HEK293 (cell line): ENCODE measurements around the gene S100B.

Source experiments
- CTCF ChIA-PET: fragments of 350-600 bp; formaldehyde crosslinking; extraction: SDS; loops from one replicate; lab custom pipeline; 2021; ENCODE audit warnings: antibody characterized with exemption; lab: Yijun Ruan, JAX
- POLR2A ChIA-PET: fragments of 300-600 bp; formaldehyde crosslinking; extraction: SDS; loops from one replicate; lab custom pipeline; 2020; ENCODE audit warnings: antibody characterized with exemption, inconsistent platforms; lab: Yijun Ruan, JAX
- H3K27ac ChIP-seq: fragments of 200-500 bp; sonication (Bioruptor generic); 2 replicates; pipeline ENCODE4 v1.5.1; 2014; ENCODE audit warnings: low read depth, low read length, control low read depth, inconsistent platforms; ENCODE audit errors: extremely low read depth
- H3K36me3 ChIP-seq, 2 experiments: fragments of 200-500 bp in 1 of 2; sonication (Bioruptor generic) in 1 of 2; 1 replicate in 1 of 2; 2 replicates in 1 of 2; pipeline ENCODE4 v1.5.1; 2014 to 2017; ENCODE audit warnings: inconsistent platforms in 2 of 2, low read length in 2 of 2; ENCODE audit not compliant: control insufficient read depth in 2 of 2, insufficient read depth in 1 of 2
- H3K4me1 ChIP-seq: fragments of 200-500 bp; sonication (Bioruptor generic); 2 replicates; pipeline ENCODE4 v1.5.1; 2014; ENCODE audit warnings: mild to moderate bottlenecking, low read length, inconsistent platforms; ENCODE audit not compliant: control insufficient read depth, insufficient read depth
- H3K4me3 ChIP-seq: 2 replicates; pipeline ENCODE4 v1.5.1; 2011; ENCODE audit warnings: low read depth, mild to moderate bottlenecking, control low read depth, low read length, moderate library complexity
- H3K9me3 ChIP-seq: fragments of 200-500 bp; sonication (Bioruptor generic); 2 replicates; pipeline ENCODE4 v1.5.1; 2014; ENCODE audit warnings: low read depth, low read length, inconsistent platforms; ENCODE audit not compliant: control insufficient read depth, insufficient read depth
- ELK4 ChIP-seq: IDR thresholded peaks from 2 replicates; pipeline ENCODE4 v1.6.1; 2011; ENCODE audit warnings: mild to moderate bottlenecking, low read depth, low read length, borderline replicate concordance
- OSR2 ChIP-seq: fragments of 450-650 bp; formaldehyde crosslinking; IDR thresholded peaks from 2 replicates; pipeline ENCODE4 v1.5.1; 2016; ENCODE audit warnings: missing biosample characterization, missing genetic modification characterization
- PRDM10 ChIP-seq: fragments of 450-650 bp; formaldehyde crosslinking; IDR thresholded peaks from 2 replicates; pipeline ENCODE4 v1.5.1; 2016; ENCODE audit warnings: missing biosample characterization, missing genetic modification characterization
- REST ChIP-seq: fragments of 450-650 bp; formaldehyde crosslinking; IDR thresholded peaks from 2 replicates; pipeline ENCODE4 v1.5.1; 2016; ENCODE audit warnings: missing biosample characterization, missing genetic modification characterization
- SCRT2 ChIP-seq: fragments of 450-650 bp; formaldehyde crosslinking; IDR thresholded peaks from 2 replicates; pipeline ENCODE4 v1.5.1; 2016; ENCODE audit warnings: missing biosample characterization, missing genetic modification characterization
- YY1 ChIP-seq: fragments of 450-650 bp; formaldehyde crosslinking; IDR thresholded peaks from 2 replicates; pipeline ENCODE4 v1.5.1; 2018; ENCODE audit warnings: missing biosample characterization, missing genetic modification characterization
- ZBTB10 ChIP-seq: fragments of 450-650 bp; formaldehyde crosslinking; IDR thresholded peaks from 2 replicates; pipeline ENCODE4 v1.5.1; 2016; ENCODE audit warnings: missing biosample characterization, missing genetic modification characterization
- ZNF132 ChIP-seq: fragments of 450-650 bp; formaldehyde crosslinking; IDR thresholded peaks from 2 replicates; pipeline ENCODE4 v1.5.1; 2017; ENCODE audit warnings: missing biosample characterization, missing genetic modification characterization, borderline replicate concordance
- ZNF133 ChIP-seq: fragments of 450-650 bp; formaldehyde crosslinking; IDR thresholded peaks from 2 replicates; pipeline ENCODE4 v1.5.1; 2016; ENCODE audit warnings: missing biosample characterization, missing genetic modification characterization
- ZNF174 ChIP-seq: fragments of 450-650 bp; formaldehyde crosslinking; IDR thresholded peaks from 2 replicates; pipeline ENCODE4 v1.5.0; 2017; ENCODE audit warnings: missing biosample characterization, mild to moderate bottlenecking, missing genetic modification characterization
- ZNF350 ChIP-seq: fragments of 450-650 bp; formaldehyde crosslinking; IDR thresholded peaks from 2 replicates; pipeline ENCODE4 v1.5.0; 2017; ENCODE audit warnings: missing biosample characterization, mild to moderate bottlenecking, missing genetic modification characterization
- ZNF394 ChIP-seq: fragments of 450-650 bp; formaldehyde crosslinking; IDR thresholded peaks from 2 replicates; pipeline ENCODE4 v1.5.1; 2016; ENCODE audit warnings: missing biosample characterization, missing genetic modification characterization, mild to moderate bottlenecking, moderate library complexity, borderline replicate concordance
- ZNF423 ChIP-seq: fragments of 450-650 bp; formaldehyde crosslinking; IDR thresholded peaks from 2 replicates; pipeline ENCODE4 v1.5.1; 2016; ENCODE audit warnings: missing biosample characterization, missing genetic modification characterization
- ZNF426 ChIP-seq: fragments of 450-650 bp; formaldehyde crosslinking; IDR thresholded peaks from 2 replicates; pipeline ENCODE4 v1.5.1; 2017; ENCODE audit warnings: missing biosample characterization, missing genetic modification characterization, mild to moderate bottlenecking, inconsistent platforms, moderate library complexity
- ZNF561 ChIP-seq: fragments of 450-650 bp; IDR thresholded peaks from 2 replicates; pipeline ENCODE4 v1.5.1; 2018; ENCODE audit warnings: missing biosample characterization, missing genetic modification characterization, borderline replicate concordance
- ZNF600 ChIP-seq: fragments of 450-650 bp; formaldehyde crosslinking; IDR thresholded peaks from 2 replicates; pipeline ENCODE4 v1.5.1; 2016; ENCODE audit warnings: missing biosample characterization, missing genetic modification characterization
- ZNF610 ChIP-seq: fragments of 450-650 bp; formaldehyde crosslinking; IDR thresholded peaks from 2 replicates; pipeline ENCODE4 v1.5.1; 2016; ENCODE audit warnings: missing biosample characterization, missing genetic modification characterization, borderline replicate concordance
- ZNF654 ChIP-seq: fragments of 450-650 bp; formaldehyde crosslinking; IDR thresholded peaks from 2 replicates; pipeline ENCODE4 v1.5.1; 2016; ENCODE audit warnings: low read depth, missing biosample characterization, missing genetic modification characterization
- ZNF664 ChIP-seq: fragments of 450-650 bp; formaldehyde crosslinking; IDR thresholded peaks from 2 replicates; pipeline ENCODE4 v1.5.1; 2016; ENCODE audit warnings: missing biosample characterization, missing genetic modification characterization
- ZNF704 ChIP-seq: fragments of 450-650 bp; formaldehyde crosslinking; IDR thresholded peaks from 2 replicates; pipeline ENCODE4 v1.5.1; 2016; ENCODE audit warnings: missing biosample characterization, missing genetic modification characterization

The S100B gene

GRCh38 chr21:46639489-46640386, 34.9 kb upstream of the S100B start (continued):
- TF ChIP-seq ZNF350 (tag by site-specific recombination): no peak

- peaks cover 15 to 18% of the 10 kb centered on the region in 2 experiments for H3K36me3 ChIP-seq
- peaks cover 10% of the 10 kb centered on the region; the same call in 1 of the 2 replicates for H3K4me1 ChIP-seq
- no peak overlapping the region for H3K27ac ChIP-seq
- CTCF ChIA-PET: interaction anchor here (1.0 to 1.7 kb wide), 6 partner anchors 16 to 495 kb away, joined by 3 to 5 read pairs (median 4); no protein-coding TSS in a partner anchor
- H3K9me3 ChIP-seq: no peaks in the 10 kb centered on the region
- POLR2A ChIA-PET: no interaction called here
- no peak overlapping the region for H3K4me3 ChIP-seq
- TF ChIP-seq ELK4 (no peak), REST (tag by site-specific recombination) (no peak), ZNF561 (tag by site-specific recombination) (no peak), ZNF704 (no peak), ZNF423 (tag by site-specific recombination) (no peak), OSR2 (tag by site-specific recombination) (peak; percentile 65; the same call in 1 of the 2 replicates), ZNF664 (no peak), ZNF133 (tag by site-specific recombination) (no peak), ZNF174 (tag by site-specific recombination) (no peak), PRDM10 (tag by site-specific recombination) (no peak), ZNF132 (tag by site-specific recombination) (no peak), ZNF426 (tag by site-specific recombination) (no peak), ZBTB10 (tag by site-specific recombination) (no peak), YY1 (tag by site-specific recombination) (no peak), ZNF600 (tag by site-specific recombination) (no peak), SCRT2 (tag by site-specific recombination) (peak; percentile 78), ZNF394 (tag by site-specific recombination) (no peak), ZNF654 (tag by site-specific recombination) (no peak), ZNF610 (no peak)
Measured at GRCh38 chr21:46637952-46638746, 33.3 kb upstream of the S100B start.
